Cardiac muscle cell (in vitro differentiated cells and primary cell): ENCODE measurements around the gene LST1. TPM values are rescaled to one million over a fixed set of nuclear protein-coding genes. Genes with fewer than 3 reads are reported as not detected.
"Not testable (repeated sequence)": the region's sequence is repeated elsewhere in the genome, so short reads cannot be mapped to it uniquely, and the experiment has no call there.

Experiments used
- DNase-seq, 2 donors: peaks; one replicate each; pipeline versions ENCODE4 v3.0.0 to v3.0.0-alpha.2; 2010 to 2017; ENCODE audit warnings: low read depth in 1 of 2, low spot score in 1 of 2
- H3K27ac ChIP-seq: fragments of 200-600 bp; sonication (generic); 2 replicates; pipeline ENCODE4 v1.5.1; 2016
- H3K27me3 ChIP-seq: fragments of 200-600 bp; sonication (generic); 2 replicates; pipeline ENCODE4 v1.6.0; 2016; ENCODE audit warnings: control low read depth
- H3K36me3 ChIP-seq: fragments of 200-600 bp; sonication (generic); 2 replicates; pipeline ENCODE4 v1.5.1; 2016; ENCODE audit warnings: control low read depth
- H3K4me1 ChIP-seq: fragments of 200-600 bp; sonication (generic); 2 replicates; pipeline ENCODE4 v1.8.1; 2017; ENCODE audit warnings: low read depth, mild to moderate bottlenecking, mixed run types
- H3K4me3 ChIP-seq: fragments of 200-600 bp; sonication (generic); 2 replicates; pipeline ENCODE4 v1.5.1; 2016; ENCODE audit warnings: mild to moderate bottlenecking
- H3K9me3 ChIP-seq: fragments of 200-600 bp; sonication (generic); 2 replicates; pipeline ENCODE4 v1.5.1; 2017; ENCODE audit warnings: low read depth, mild to moderate bottlenecking, control low read depth
- polyA plus RNA-seq: library from polyadenylated mRNA; unstranded; fragments of >200 nt; fragmentation: Nextera tagmentation; extraction: Ambion mirVana; gene quantifications from 2 replicates; pipeline ENCODE4 v1.2.1, GENCODE V29; 2016
- total RNA-seq: library from RNA; depleted of rRNA; stranded (reverse); fragments of >200 nt; gene quantifications from 2 replicates; pipeline ENCODE4 v1.2.3, GENCODE V29; 2016
- TF ChIP-seq, protein P1 (sequence below): IDR thresholded peaks from 2 replicates; pipeline ENCODE4 v1.5.1; 2012; ENCODE audit warnings: low read depth, mild to moderate bottlenecking, low read length

Gene LST1
- total and polyA plus RNA-seq, 2 experiments from 2014 or later: not detected

GRCh38 chr6:31586599-31587281 lies 663 bp downstream of the LST1 start:
- TF ChIP-seq, protein P1, sequence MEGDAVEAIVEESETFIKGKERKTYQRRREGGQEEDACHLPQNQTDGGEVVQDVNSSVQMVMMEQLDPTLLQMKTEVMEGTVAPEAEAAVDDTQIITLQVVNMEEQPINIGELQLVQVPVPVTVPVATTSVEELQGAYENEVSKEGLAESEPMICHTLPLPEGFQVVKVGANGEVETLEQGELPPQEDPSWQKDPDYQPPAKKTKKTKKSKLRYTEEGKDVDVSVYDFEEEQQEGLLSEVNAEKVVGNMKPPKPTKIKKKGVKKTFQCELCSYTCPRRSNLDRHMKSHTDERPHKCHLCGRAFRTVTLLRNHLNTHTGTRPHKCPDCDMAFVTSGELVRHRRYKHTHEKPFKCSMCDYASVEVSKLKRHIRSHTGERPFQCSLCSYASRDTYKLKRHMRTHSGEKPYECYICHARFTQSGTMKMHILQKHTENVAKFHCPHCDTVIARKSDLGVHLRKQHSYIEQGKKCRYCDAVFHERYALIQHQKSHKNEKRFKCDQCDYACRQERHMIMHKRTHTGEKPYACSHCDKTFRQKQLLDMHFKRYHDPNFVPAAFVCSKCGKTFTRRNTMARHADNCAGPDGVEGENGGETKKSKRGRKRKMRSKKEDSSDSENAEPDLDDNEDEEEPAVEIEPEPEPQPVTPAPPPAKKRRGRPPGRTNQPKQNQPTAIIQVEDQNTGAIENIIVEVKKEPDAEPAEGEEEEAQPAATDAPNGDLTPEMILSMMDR: no peak
- no peaks in the 10 kb centered on the region for H3K27me3 ChIP-seq
- H3K27ac ChIP-seq: no peak overlapping the region
- H3K9me3 ChIP-seq: no peaks in the 10 kb centered on the region
- no peaks in the 10 kb centered on the region for H3K36me3 ChIP-seq
- H3K4me3 ChIP-seq: no peak overlapping the region
- H3K4me1 ChIP-seq: peaks cover 1% of the 10 kb centered on the region
- no peak for DNase-seq

- DNase-seq: no peak
- TF ChIP-seq, protein P1: no peak
- H3K36me3 ChIP-seq: no peaks in the 10 kb centered on the region
- H3K27ac ChIP-seq: no peak overlapping the region
- no peaks in the 10 kb centered on the region for H3K27me3 ChIP-seq
- H3K4me3 ChIP-seq: no peak overlapping the region
- H3K9me3 ChIP-seq: no peaks in the 10 kb centered on the region
- H3K4me1 ChIP-seq: no peaks in the 10 kb centered on the region
Observed at GRCh38 chr6:31587791-31588777, 2.0 kb downstream of the LST1 start.

DNA sequence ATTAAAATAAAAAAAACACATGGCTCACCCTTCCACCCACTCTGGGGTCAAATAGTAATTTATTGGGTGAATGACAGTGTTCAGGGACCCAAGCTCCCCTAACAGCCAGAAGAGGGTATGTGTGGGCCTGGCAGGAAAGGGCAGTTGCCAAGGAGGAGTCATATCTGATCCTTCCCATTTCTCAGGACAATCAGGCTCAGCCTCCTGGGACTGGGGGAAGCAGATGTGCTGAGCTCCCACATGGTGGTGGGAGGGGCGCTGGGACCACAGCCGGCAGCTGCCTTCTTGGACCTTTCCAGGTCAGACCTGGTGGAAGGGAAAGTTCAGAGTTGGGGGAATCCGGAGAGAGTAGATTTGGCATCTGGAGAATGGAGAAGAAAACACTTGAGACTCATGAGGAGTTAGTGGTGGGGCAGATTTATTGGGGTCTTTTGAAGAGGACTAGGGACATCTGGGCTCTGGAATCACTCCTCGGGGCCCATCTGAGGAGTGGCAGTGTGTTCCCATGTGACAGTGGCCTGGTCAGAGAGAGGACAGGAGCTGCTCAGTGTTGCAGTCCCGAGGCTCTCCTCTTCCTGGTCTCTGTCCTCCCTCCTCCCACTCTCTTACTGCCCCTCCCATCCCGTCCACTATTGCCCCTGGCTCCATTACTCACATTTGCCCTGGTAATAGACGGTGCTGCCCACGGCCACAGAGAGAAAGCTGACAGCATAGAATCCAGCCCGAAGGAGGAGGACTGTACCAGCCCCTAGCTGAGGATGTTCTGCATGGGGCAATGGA lies 3.0 kb downstream of the LST1 start:
- DNase-seq: peak in 1 of 2 donors; percentile 14
- TF ChIP-seq, protein P1: no peak
- H3K4me3 ChIP-seq: no peak overlapping the region
- H3K9me3 ChIP-seq: no peaks in the 10 kb centered on the region
- no peaks in the 10 kb centered on the region for H3K4me1 ChIP-seq
- no peak overlapping the region for H3K27ac ChIP-seq
- no peaks in the 10 kb centered on the region for H3K36me3 ChIP-seq
- no peaks in the 10 kb centered on the region for H3K27me3 ChIP-seq

- not testable (repeated sequence) for H3K9me3 ChIP-seq, H3K27ac ChIP-seq, H3K4me3 ChIP-seq, H3K4me1 ChIP-seq, H3K36me3 ChIP-seq, DNase-seq, H3K27me3 ChIP-seq
Observed at GRCh38 chr6:31590691-31591090, 4.6 kb downstream of the LST1 start.

DNA sequence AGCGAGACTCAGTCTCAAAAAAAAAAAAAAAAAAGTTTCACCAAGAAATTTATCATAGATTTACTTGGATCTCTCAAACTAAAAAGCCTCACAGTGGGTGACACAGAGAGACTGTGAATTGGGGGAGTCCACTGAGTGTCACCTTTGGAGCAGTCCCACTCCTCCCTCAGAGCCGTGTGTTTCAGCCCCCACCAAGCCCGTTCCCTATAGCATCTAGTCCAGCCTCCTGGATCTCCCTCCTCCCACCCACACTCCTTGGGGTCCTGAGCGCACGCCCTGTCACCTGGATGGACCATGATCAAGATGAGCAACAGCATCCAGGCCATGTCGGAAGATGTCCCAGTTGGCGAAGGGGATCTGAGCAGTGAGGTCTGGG lies 6.3 kb downstream of the LST1 start:
- Histone ChIP-seq H3K36me3 (no peaks in the 10 kb centered on the region), H3K27ac (no peak overlapping the region), H3K9me3 (no peaks in the 10 kb centered on the region), H3K4me3 (no peak overlapping the region), H3K4me1 (no peaks in the 10 kb centered on the region), H3K27me3 (no peaks in the 10 kb centered on the region)
- TF ChIP-seq, protein P1: no peak
- no peak for DNase-seq
